A549 (cell line): ENCODE results near the gene SLC13A4.

Experiments used
- BHLHE40 ChIP-seq: IDR thresholded peaks from 2 replicates; pipeline ENCODE4 v1.6.1; 2012; ENCODE audit warnings: low read depth, low read length, inconsistent platforms
- CEBPB ChIP-seq, 2 experiments: fragments of >200 bp in 1 of 2; sonication (Bioruptor Twin) in 1 of 2; formaldehyde crosslinking in 1 of 2; IDR thresholded peaks; 2 replicates each; pipeline ENCODE4 v1.6.1; 2012 to 2016
- ESRRA ChIP-seq: fragments of 150-350 bp; IDR thresholded peaks from 2 replicates; pipeline ENCODE4 v1.6.1; 2014; ENCODE audit warnings: mild to moderate bottlenecking, low read length, borderline replicate concordance
- NFE2L2 ChIP-seq: fragments of 150-350 bp; conservative IDR thresholded peaks from 2 replicates; pipeline ENCODE4 v1.6.1; 2014; ENCODE audit warnings: low read length
- NR3C1 ChIP-seq: fragments of >200 bp; sonication (Bioruptor Twin); formaldehyde crosslinking; IDR thresholded peaks from 3 replicates; pipeline ENCODE4 v1.6.1; 2017
- POLR2A ChIP-seq: IDR thresholded peaks from 2 replicates; pipeline ENCODE4 v1.6.1; 2012; ENCODE audit warnings: mild to moderate bottlenecking, low read length
- RAD21 ChIP-seq, 2 experiments: fragments of >200 bp in 1 of 2; sonication (Bioruptor Twin) in 1 of 2; formaldehyde crosslinking in 1 of 2; IDR thresholded peaks in 1 of 2; conservative IDR thresholded peaks in 1 of 2; 2 replicates in 1 of 2; 3 replicates in 1 of 2; pipeline ENCODE4 v1.6.1; 2012 to 2018; ENCODE audit warnings: inconsistent platforms in 1 of 2
- RNF2 ChIP-seq: fragments of 200-600 bp; sonication (generic); IDR thresholded peaks from 2 replicates; pipeline ENCODE4 v1.6.1; 2016; ENCODE audit warnings: low read depth, mild to moderate bottlenecking, antibody characterized with exemption, moderate library complexity, borderline replicate concordance
- TF ChIP-seq, protein P1 (sequence below): fragments of >200 bp; sonication (Bioruptor Twin); formaldehyde crosslinking; IDR thresholded peaks from 3 replicates; pipeline ENCODE4 v1.5.1; 2016
- TF ChIP-seq, protein P2 (sequence below): IDR thresholded peaks from 2 replicates; pipeline ENCODE4 v1.6.1; 2012

DNA sequence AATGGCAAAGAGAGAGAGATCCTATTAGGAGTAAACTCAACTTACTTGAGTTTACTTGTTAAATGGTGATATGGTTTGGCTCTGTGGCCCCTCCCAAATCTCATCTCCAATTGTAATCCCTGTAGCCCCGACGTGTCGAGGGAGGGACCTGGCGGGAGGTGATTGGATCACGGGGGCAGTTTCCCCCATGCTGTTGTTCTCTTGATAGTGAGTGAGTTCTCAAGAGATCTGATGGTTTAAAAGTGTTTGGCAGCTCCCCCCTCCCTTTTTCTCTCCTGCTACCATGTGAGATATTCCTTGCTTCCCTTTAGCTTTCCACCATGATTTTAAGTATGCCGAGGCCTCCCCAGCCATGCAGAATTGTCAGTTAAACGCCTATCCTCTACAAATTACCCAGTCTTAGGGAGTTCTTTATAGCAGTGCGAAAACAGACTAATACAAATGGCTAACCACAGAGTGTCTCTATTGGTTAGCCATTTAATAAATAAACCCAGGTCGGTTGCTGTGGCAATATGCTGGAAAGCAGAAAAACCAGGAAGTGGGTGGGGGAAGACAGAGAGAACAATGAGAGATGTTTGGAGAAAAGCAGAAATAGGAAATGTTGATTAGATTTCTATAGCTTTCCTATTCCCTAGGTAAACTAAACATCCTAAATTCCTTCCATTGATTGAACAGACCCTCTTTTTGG is 68.7 kb downstream of the SLC13A4 start:
- TF ChIP-seq RNF2 (no peak), CEBPB (IDR thresholded peaks at IDR 0.05) (no peak), BHLHE40 (no peak), RAD21 (conservative IDR thresholded peaks at IDR 0.05 in 1 of 2, IDR thresholded peaks at IDR 0.05 in 1 of 2) (no peak), POLR2A (no peak), NFE2L2 (no peak), NR3C1 (no peak), ESRRA (no peak)
- TF ChIP-seq, protein P1, sequence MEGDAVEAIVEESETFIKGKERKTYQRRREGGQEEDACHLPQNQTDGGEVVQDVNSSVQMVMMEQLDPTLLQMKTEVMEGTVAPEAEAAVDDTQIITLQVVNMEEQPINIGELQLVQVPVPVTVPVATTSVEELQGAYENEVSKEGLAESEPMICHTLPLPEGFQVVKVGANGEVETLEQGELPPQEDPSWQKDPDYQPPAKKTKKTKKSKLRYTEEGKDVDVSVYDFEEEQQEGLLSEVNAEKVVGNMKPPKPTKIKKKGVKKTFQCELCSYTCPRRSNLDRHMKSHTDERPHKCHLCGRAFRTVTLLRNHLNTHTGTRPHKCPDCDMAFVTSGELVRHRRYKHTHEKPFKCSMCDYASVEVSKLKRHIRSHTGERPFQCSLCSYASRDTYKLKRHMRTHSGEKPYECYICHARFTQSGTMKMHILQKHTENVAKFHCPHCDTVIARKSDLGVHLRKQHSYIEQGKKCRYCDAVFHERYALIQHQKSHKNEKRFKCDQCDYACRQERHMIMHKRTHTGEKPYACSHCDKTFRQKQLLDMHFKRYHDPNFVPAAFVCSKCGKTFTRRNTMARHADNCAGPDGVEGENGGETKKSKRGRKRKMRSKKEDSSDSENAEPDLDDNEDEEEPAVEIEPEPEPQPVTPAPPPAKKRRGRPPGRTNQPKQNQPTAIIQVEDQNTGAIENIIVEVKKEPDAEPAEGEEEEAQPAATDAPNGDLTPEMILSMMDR: no peak
- TF ChIP-seq, protein P2, sequence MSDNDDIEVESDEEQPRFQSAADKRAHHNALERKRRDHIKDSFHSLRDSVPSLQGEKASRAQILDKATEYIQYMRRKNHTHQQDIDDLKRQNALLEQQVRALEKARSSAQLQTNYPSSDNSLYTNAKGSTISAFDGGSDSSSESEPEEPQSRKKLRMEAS: no peak
